K562 (cell line): ENCODE data around the gene VWA7. TPM values are rescaled to one million over a fixed set of nuclear protein-coding genes. Genes with fewer than 3 reads are reported as not detected.

Experiments
- ARID3B ChIP-seq: fragments of 250-450 bp; sonication (Bioruptor Pico); IDR thresholded peaks from 2 replicates; pipeline ENCODE4 v1.4.0; 2020; ENCODE audit warnings: borderline replicate concordance
- ATF2 ChIP-seq: sonication (generic); formaldehyde crosslinking; IDR thresholded peaks from 2 replicates; pipeline ENCODE4 v1.8.1; 2022; ENCODE audit warnings: missing genetic modification reagents
- BRF1 ChIP-seq: IDR thresholded peaks from 3 replicates; pipeline ENCODE4 v1.6.1; 2011; ENCODE audit warnings: borderline replicate concordance, mild to moderate bottlenecking; ENCODE audit not compliant: insufficient read length; ENCODE audit errors: extremely low read depth
- ETS2 ChIP-seq: IDR thresholded peaks from 2 replicates; pipeline ENCODE4 v1.6.1; 2016; ENCODE audit warnings: borderline replicate concordance, missing genetic modification characterization, mild to moderate bottlenecking, moderate library complexity, missing compliant biosample characterization; ENCODE audit not compliant: poor library complexity, severe bottlenecking
- FOS ChIP-seq: IDR thresholded peaks from 3 replicates; pipeline ENCODE4 v1.6.1; 2011; ENCODE audit not compliant: insufficient read length; ENCODE audit errors: extremely low read depth
- FOXK2 ChIP-seq, 2 experiments: fragments of 450-650 bp; IDR thresholded peaks in 1 of 2; conservative IDR thresholded peaks in 1 of 2; 2 replicates each; pipeline ENCODE4 v1.6.1; 2016; ENCODE audit warnings: low read depth in 2 of 2, mild to moderate bottlenecking in 1 of 2
- GATAD2B ChIP-seq: fragments of 450-650 bp; IDR thresholded peaks from 2 replicates; pipeline ENCODE4 v1.6.1; 2017; ENCODE audit warnings: mild to moderate bottlenecking, borderline replicate concordance
- L3MBTL2 ChIP-seq: fragments of 450-650 bp; IDR thresholded peaks from 2 replicates; pipeline ENCODE4 v1.6.1; 2016; ENCODE audit warnings: mild to moderate bottlenecking, moderate library complexity
- LCOR ChIP-seq: sonication (generic); formaldehyde crosslinking; IDR thresholded peaks from 2 replicates; pipeline ENCODE4 v1.8.0; 2022; ENCODE audit warnings: mild to moderate bottlenecking, missing genetic modification reagents
- NCOA1 ChIP-seq: fragments of 450-650 bp; IDR thresholded peaks from 2 replicates; pipeline ENCODE4 v1.6.1; 2016; ENCODE audit warnings: low read depth
- NFIC ChIP-seq: fragments of 450-650 bp; IDR thresholded peaks from 2 replicates; pipeline ENCODE4 v1.6.1; 2017; ENCODE audit warnings: mild to moderate bottlenecking, inconsistent platforms
- RBM15 ChIP-seq: fragments of 200-400 bp; formaldehyde crosslinking; IDR thresholded peaks from 2 replicates; pipeline ENCODE4 v1.6.1; 2018; ENCODE audit warnings: mild to moderate bottlenecking, low read length, moderate library complexity; ENCODE audit not compliant: insufficient read depth
- SRSF9 ChIP-seq: fragments of 200-400 bp; formaldehyde crosslinking; IDR thresholded peaks from 2 replicates; pipeline ENCODE4 v1.6.1; 2017; ENCODE audit warnings: low read depth, low read length, borderline replicate concordance
- STAT5B ChIP-seq: fragments of 250-450 bp; sonication (Bioruptor Pico); IDR thresholded peaks from 2 replicates; pipeline ENCODE4 v1.8.0; 2021; ENCODE audit warnings: mild to moderate bottlenecking, inconsistent platforms
- TGIF2 ChIP-seq: sonication (generic); formaldehyde crosslinking; IDR thresholded peaks from 2 replicates; pipeline ENCODE4 v1.8.1; 2022; ENCODE audit warnings: mild to moderate bottlenecking, missing genetic modification reagents, moderate library complexity
- THAP12 ChIP-seq: fragments of 250-450 bp; sonication (Bioruptor Pico); IDR thresholded peaks from 2 replicates; pipeline ENCODE4 v1.9.0; 2021; ENCODE audit warnings: mild to moderate bottlenecking, inconsistent platforms
- TSC22D4 ChIP-seq: fragments of 450-650 bp; IDR thresholded peaks from 2 replicates; pipeline ENCODE4 v1.6.1; 2016; ENCODE audit warnings: missing genetic modification characterization, missing biosample characterization, control low read depth
- USF1 ChIP-seq: sonication (generic); formaldehyde crosslinking; IDR thresholded peaks from 2 replicates; pipeline ENCODE4 v1.9.0; 2022; ENCODE audit warnings: mild to moderate bottlenecking, missing genetic modification reagents
- USF2 ChIP-seq: sonication (generic); formaldehyde crosslinking; IDR thresholded peaks from 2 replicates; pipeline ENCODE4 v1.5.0; 2020; ENCODE audit warnings: missing genetic modification reagents
- ZNF197 ChIP-seq: fragments of 200-800 bp; sonication (Bioruptor generic); IDR thresholded peaks from 2 replicates; pipeline ENCODE4 v1.6.1; 2016; ENCODE audit warnings: low read depth, missing genetic modification characterization, missing compliant biosample characterization
- ZNF324 ChIP-seq: fragments of 250-450 bp; sonication (Bioruptor Pico); IDR thresholded peaks from 2 replicates; pipeline ENCODE4 v1.4.0; 2020; ENCODE audit warnings: mild to moderate bottlenecking
- polyA plus RNA-seq, 8 experiments: library from polyadenylated mRNA; depleted of rRNA in 4 of 8; stranded (reverse) in 5 of 8; unstranded in 3 of 8; fragments of >200 nt; fragmentation: Nextera tagmentation in 2 of 8; fragmentation: Illumina TruSeq in 1 of 8; extraction: Ambion mirVana in 2 of 8; extraction: Trizol in 1 of 8; gene quantifications; 2 replicates each; pipeline versions ENCODE4 v1.2.1 to v1.2.3, GENCODE V29; 2011 to 2014; ENCODE audit warnings: inconsistent platforms in 1 of 8, missing spikeins in 1 of 8
- total RNA-seq, 7 experiments: library from RNA; depleted of rRNA in 6 of 7; stranded (reverse); fragments of >200 nt in 6 of 7; fragmentation: Illumina TruSeq in 2 of 7; extraction: Trizol in 2 of 7; gene quantifications; 2 replicates each; pipeline versions ENCODE4 v1.2.1 to v1.2.3, GENCODE V29; 2011 to 2021; ENCODE audit warnings: low replicate concordance in 1 of 7

Gene VWA7
- total and polyA plus RNA-seq, 9 of the 15 experiments (the other 6 are each of a cell fraction or from before 2014, with no cell fraction given): 0.18 to 2.9 (median 0.95) TPM

GRCh38 chr6:31795616-31796298, 18.6 kb upstream of the VWA7 start, which contains the start of gene VARS1 (continued):
- peak; percentile 73 for TF ChIP-seq USF2 (CRISPR knock-in tag)
- TF ChIP-seq ATF2: peak; percentile 76; the same call in 1 of the 2 replicates
- TF ChIP-seq TGIF2 (CRISPR knock-in tag): peak; percentile 99
- TF ChIP-seq ARID3B (CRISPR knock-in tag): no peak; the same call in 1 of the 2 replicates
- TF ChIP-seq ZNF324 (CRISPR knock-in tag): no peak
- no peak for TF ChIP-seq BRF1
- peak; percentile 65; the same call in 1 of the 2 replicates for TF ChIP-seq NCOA1
- peak; percentile 94 for TF ChIP-seq L3MBTL2
- TF ChIP-seq RBM15: no peak
- peak; percentile 79 for TF ChIP-seq NFIC
- TF ChIP-seq FOXK2 (conservative IDR thresholded peaks at IDR 0.05 in 1 of 2, IDR thresholded peaks at IDR 0.05 in 1 of 2; ENCODE audit: low read depth in 2 of 2): peak; percentile 27 to 37; a peak in 1 of 4 replicates
- TF ChIP-seq TSC22D4 (tag): no peak
- no peak for TF ChIP-seq STAT5B (CRISPR knock-in tag)
- peak; percentile 92 for TF ChIP-seq ETS2 (tag)
- TF ChIP-seq THAP12: peak; percentile 97
- peak; percentile 86 for TF ChIP-seq USF1 (CRISPR knock-in tag)
- TF ChIP-seq LCOR (CRISPR knock-in tag): peak; percentile 83
- peak; percentile 89; the same call in 1 of the 2 replicates for TF ChIP-seq ZNF197 (CRISPR knock-in tag)
- no peak for TF ChIP-seq SRSF9
- no peak for TF ChIP-seq FOS
- peak; percentile 100 for TF ChIP-seq GATAD2B
